Renal cortical epithelial cell (primary cell): Measurements from ENCODE around the gene TMEM184B. TPM values are rescaled to one million over a fixed set of nuclear protein-coding genes. Genes with fewer than 3 reads are reported as not detected.

Source experiments
- DNase-seq: peaks from one replicate; pipeline ENCODE4 v3.0.0-alpha.2; 2011; ENCODE audit warnings: low read depth
- total RNA-seq: library from RNA; depleted of rRNA; stranded (reverse); fragments of >200 nt; gene quantifications from 2 replicates; pipeline ENCODE4 v1.2.3, GENCODE V29; 2014

The TMEM184B gene
- total RNA-seq, 1 donor from 2014 or later: 67.5 TPM

- no peak for DNase-seq
These were observed 3.4 kb upstream of the TMEM184B start for GRCh38 chr22:38276166-38276565.

- no peak for DNase-seq
These were observed 471 bp upstream of the TMEM184B start for GRCh38 chr22:38273135-38273826.

- DNase-seq: no peak
These were observed 860 bp downstream of the TMEM184B start for GRCh38 chr22:38271927-38272372.

- no peak for DNase-seq
These were observed 1.7 kb downstream of the TMEM184B start for GRCh38 chr22:38271101-38271500.

GRCh38 chr22:38270091-38270992 lies 2.5 kb downstream of the TMEM184B start:
- DNase-seq: no peak

GRCh38 chr22:38269466-38269865 lies 3.3 kb downstream of the TMEM184B start:
- no peak for DNase-seq

- no peak for DNase-seq
These were observed 5.7 kb downstream of the TMEM184B start for GRCh38 chr22:38267086-38267485.

- no peak for DNase-seq
These were observed 6.7 kb downstream of the TMEM184B start for GRCh38 chr22:38266120-38266519.

GRCh38 chr22:38264322-38264843 lies 8.4 kb downstream of the TMEM184B start:
- DNase-seq: no peak

- no peak for DNase-seq
These were observed 10.6 kb downstream of the TMEM184B start for GRCh38 chr22:38262051-38262795.

- DNase-seq: no peak
These were observed 11.8 kb downstream of the TMEM184B start for GRCh38 chr22:38260761-38261681.

- no peak for DNase-seq
These were observed 13.4 kb downstream of the TMEM184B start for GRCh38 chr22:38259370-38259769.

GRCh38 chr22:38258895-38259294 lies 13.9 kb downstream of the TMEM184B start:
- DNase-seq: no peak

- no peak for DNase-seq
These were observed 15.1 kb downstream of the TMEM184B start for GRCh38 chr22:38257650-38258250.

- DNase-seq: no peak
These were observed 15.6 kb downstream of the TMEM184B start for GRCh38 chr22:38257181-38257580.

- no peak for DNase-seq
These were observed 17.1 kb downstream of the TMEM184B start for GRCh38 chr22:38255697-38256096.

GRCh38 chr22:38251341-38251692 lies 21.5 kb downstream of the TMEM184B start:
- no peak for DNase-seq

- no peak for DNase-seq
These were observed 22.0 kb downstream of the TMEM184B start for GRCh38 chr22:38250643-38251340.

GRCh38 chr22:38249803-38250642 lies 22.8 kb downstream of the TMEM184B start:
- no peak for DNase-seq
